ENCODE data around the gene CHD2.

The CHD2 gene

DNA sequence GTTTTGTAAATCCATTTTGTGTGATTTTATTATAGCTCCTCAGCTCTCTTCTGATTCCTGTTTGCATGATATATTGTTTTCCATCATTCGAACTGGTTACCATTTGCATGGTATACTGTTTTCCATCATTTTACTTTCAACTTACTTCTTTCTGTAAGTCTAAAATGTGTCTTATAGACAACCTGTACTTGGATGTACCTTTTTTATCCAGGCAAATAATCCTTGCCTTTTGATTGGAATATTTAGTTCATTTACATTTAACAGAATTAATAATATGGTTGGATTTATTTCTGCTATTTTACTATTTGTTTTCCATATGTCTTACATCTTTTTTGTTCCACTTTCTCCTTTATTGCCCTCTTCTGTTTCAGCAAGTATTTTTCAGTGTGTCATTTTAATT lies 62.8 kb downstream of the CHD2 start:
- DNase-seq (ENCODE audit: low read depth), result no peak

DNA sequence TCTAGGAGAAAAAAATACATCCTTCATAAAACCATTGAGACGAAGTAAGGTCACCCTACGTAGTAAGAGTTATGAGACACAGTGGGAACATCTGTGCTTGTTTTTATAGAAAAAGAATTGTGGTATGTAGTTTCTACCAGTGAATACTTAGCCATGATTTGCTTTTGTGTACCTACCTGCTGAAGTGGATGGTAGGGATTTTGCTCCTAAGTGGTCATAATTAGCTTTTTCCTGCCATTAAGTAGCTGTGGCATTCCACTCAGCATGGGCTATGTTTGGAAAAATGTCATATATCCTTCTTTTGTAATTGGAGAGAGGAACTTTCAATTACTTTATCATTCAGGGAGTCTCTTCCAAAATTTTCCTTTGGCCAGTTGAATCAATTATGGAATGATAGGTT lies 63.7 kb downstream of the CHD2 start:
- no peak for DNase-seq (ENCODE audit: low read depth)

DNA sequence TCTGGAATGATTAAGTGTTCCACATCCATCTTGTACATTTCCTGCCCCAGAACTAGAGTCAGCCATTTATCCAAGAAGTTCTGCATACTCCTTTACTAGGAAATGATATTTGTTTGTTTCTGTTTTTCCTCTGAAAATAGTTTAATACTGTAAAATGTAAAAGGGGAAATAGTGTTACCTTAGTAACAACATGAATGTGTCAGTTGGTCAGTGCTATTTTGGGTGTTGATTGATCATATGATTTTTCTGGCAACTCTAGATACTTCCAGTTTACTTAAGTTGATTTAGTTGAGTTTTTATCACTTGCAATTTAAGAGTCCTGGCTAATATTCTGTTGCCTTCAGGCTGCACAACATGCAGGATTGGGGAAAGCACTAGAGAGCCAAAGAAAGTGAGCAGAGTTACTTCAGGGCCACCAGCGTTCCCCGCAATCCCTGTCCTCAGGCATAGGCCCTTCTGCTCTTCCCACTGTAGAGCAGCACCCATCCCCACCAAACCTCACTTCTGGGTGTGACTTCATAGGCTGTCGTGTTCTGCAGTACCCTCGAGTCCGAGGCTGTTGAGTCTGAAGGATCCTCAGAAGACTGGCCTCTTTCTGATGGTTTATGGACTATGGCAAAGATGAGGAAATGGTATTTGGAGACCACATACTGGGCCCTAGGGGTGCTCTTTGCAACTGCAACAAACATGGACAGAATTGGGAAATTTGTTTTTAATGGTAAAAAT lies 69.0 kb downstream of the CHD2 start:
- DNase-seq (ENCODE audit: low read depth), result no peak

DNA sequence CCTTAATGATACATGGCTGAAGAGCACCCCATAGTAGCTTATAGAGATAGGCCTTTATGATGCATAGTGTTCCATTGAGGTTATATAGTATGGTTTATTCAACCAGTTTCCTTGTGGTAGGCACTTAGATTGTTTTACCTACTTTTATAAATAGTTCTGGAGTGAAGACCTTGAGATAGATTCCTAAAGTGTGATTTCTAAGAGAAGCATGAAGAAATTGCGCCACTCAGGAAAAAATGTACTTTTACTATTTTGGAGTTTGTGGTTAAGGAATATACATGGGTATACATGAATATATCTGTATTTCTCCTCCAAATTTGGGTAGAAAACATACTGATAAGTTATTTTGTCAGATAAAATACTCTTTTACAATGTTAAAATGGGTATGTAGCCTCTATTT lies 70.5 kb downstream of the CHD2 start:
- no peak for DNase-seq (ENCODE audit: low read depth)

DNA sequence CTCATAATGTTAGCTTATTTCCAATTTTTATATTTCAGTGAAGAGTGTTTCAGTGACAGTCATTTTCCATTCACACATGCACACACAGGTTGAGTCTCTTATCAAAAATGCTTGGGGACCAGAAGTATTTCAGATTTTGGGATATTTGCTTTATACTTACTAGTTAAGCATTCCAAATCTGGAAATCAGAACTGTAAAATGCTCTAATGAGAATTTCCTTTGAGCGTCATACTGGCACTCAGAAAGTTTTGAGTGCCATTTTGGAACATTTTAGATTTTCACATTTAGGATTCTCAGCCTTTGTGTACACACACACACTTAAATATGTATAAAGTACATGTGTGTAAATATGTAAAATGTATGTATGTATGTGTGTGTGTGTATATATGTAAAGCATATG lies 71.0 kb downstream of the CHD2 start:
- DNase-seq (ENCODE audit: low read depth), result no peak

DNA sequence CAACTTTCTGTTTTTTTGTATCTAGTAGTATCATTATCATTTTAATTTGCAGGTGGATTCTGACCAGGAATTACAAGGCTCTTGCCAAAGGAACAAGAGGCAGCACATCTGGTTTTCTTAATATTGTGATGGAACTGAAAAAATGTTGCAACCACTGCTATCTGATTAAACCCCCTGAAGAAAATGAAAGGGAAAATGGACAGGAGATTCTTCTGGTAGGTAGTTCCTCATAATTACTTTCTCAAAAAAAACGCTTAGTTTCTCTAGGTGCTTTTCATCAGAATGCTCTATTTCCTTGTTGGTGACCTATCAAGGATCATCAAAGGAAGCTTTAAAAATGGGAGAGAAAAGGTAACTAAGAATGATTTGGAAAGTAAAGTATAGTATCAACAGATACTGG lies 71.6 kb downstream of the CHD2 start:
- DNase-seq (ENCODE audit: low read depth), result no peak

DNA sequence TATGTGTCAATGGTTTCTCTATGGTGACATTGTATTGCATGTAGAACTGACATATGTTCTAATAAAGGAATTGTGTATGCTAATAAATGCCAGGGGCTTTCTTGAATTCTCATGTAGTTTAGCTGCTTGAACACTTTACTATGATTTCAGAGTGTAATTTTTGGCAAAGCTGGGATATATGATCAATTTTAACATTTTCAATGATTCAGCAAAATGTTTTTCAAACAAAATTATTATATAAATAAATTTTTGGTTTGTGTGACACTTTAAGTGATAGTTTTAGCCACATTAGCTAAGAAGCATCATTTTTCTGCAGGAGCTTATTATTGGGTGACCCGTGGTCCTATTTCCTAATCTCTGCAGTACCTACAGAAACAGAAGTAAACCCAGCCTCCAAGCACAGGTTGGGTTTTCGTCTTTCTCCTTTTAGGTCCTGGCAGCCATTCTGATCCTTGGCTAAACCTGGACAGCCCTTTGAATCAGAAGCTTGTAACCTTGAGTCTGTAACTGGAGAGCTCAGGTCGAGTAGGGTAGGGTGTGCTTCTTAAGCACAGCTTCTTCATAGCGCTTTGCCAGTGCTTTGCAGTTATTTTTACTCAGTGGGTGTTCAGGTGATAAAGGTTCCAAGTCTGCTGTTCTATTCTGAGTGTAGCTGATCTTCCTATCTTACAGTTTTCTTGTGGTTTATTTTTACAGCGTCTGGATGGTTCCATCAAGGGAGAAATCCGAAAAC lies 74.2 kb downstream of the CHD2 start:
- DNase-seq (ENCODE audit: low read depth), result no peak

DNA sequence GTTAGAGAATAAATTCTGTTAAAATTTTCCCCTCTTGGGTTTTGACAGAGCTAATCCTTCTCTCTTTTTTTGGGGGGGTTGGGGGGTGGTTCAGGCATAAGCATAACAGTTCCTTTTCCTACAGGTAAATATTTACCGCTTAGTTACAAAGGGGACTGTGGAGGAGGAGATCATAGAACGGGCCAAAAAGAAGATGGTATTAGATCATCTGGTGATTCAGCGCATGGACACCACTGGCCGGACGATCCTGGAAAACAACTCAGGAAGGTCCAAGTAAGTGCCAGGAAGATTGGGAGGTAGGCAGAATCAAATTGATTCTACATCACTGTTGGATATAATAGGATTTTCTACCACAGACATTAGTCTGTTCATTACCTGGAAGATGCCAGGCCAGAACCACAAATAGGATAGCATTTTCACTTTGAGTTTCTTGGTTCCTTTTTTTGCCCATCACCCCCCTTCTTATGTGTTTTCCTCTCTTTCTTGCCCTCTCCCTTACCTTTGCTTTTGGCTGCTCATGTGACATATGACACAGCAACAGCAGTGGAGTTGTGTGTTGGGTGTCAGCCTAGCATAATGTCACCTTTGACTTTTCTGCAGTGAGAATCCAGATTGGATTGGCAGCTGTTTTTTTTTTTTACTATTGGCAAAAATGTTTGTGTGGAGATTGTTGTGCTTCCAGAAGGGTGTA lies 79.0 kb downstream of the CHD2 start:
- DNase-seq (ENCODE audit: low read depth), result no peak

DNA sequence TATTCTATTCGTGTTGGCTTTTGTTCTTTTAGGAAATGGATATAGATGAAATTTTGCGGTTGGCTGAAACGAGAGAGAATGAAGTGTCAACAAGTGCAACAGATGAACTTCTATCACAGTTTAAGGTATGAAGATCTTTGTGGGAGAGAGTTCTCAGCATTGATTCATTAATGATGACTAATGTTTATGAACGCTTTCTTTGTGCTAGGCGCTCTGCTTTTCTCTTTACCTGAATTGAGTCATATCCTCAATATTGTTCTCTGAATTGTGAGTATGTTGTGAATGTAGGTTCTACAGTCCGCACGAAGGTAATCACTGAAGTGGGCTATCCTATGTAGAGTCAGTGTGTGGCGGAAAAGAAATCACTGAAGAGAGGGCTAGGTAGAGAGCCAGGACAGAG lies 81.2 kb downstream of the CHD2 start:
- no peak for DNase-seq (ENCODE audit: low read depth)

DNA sequence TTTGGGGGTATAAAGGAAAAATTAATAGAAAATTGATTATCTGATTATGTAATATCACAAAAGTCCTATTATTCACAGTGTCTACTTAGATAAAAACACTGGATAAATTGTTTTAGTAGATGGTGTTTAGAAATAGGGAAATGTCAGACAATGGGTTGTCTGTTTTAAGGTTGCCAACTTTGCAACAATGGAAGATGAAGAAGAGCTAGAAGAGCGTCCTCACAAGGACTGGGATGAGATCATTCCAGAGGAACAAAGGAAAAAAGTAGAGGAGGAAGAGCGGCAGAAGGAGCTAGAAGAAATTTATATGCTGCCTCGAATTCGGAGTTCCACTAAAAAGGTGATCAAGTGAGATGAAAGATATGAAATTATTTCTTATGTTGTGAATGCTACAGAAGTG lies 84.0 kb downstream of the CHD2 start:
- DNase-seq (ENCODE audit: low read depth), result no peak

DNA sequence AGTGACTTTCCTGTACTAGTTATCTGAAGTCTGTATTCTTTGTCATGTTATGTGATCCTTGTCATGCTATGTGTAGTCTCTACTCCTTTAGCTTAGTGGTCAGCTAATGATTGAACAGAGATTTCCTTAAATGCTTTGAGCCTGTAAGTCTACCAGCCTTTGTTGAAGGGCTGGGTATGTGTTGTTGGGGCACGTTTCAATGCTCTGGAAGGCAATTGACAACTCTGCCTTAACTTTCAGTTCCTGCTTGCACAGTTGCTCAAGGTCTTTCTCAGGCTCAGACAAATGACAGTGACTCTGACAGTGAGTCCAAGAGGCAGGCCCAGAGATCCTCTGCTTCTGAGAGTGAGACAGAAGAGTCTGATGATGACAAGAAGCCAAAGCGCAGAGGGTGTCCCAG lies 89.3 kb downstream of the CHD2 start:
- DNase-seq (ENCODE audit: low read depth), result no peak

DNA sequence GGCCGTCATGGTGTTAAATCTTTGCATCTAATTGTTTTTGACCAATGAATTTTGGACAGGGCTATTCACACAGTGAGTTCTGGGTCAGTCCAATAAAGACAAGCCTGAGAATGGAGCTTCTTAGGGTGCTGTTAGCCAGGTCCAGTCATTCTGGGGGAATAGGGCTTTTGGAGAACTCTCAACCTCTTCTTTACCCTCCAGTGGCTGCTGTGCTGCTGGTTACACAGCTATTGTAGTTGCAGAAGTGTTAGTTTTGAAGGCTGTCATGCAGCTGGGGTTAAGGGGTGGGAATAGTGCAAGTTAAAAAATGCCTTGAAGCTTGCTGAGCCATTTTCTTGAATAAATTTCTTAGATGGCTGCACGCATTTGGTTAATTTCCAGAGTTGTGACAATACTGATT lies 89.9 kb downstream of the CHD2 start:
- DNase-seq (ENCODE audit: low read depth), result no peak

DNA sequence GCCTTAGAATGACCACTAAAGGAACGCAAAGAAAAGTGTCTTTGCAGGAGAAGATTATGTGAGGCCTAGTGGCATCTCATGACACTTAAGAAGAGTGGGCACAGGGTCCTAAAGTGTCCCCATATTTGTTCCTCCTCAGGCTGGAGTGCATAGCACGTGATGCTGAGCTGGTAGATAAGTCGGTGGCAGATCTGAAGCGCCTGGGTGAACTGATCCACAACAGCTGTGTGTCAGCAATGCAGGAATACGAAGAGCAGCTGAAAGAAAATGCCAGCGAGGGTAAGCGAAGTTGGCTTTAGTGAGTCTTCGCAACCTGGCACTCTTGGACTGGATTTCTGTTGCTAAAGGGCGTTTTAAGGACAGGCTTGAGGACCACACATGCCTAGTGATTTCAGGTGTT lies 92.6 kb downstream of the CHD2 start:
- DNase-seq (ENCODE audit: low read depth), result no peak

DNA sequence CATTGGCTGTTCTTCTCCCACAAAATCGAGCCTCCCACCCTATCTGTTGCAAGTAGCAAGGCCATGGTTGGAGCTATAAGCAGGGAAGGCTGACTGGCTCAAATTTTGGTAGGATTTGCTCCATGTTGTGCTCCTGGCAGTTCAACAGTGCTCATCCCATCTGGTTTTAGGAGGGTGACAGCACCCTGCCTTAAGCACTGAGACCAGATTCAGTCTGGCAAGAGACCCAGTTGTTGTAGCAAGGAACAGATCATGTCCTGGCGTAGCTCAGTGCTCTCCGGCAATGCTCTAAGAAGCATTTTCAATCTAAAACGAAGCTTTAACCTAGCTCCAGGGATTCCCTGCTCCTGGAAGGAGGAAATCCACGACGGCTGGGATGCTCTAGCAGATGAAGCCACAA lies 97.7 kb downstream of the CHD2 start:
- no peak for DNase-seq (ENCODE audit: low read depth)

DNA sequence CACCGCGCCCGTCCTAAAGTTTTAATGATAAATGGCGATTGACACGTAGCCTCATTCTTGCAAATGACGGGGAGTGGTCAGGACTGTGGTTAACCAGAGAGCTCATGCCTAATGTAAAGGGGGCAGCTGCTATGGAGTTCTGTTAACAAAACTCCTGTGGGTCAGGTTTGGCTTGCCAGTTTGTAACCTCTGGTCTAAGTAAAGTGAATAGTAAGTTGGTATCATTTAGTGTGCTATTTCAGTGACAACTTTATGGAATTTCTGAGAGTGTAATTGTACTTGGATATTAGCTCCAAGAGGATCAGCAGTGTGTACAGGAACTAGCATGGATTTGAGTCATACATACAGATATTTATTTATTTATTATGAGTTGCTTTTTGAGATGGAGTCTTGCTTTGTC lies 101.0 kb downstream of the CHD2 start:
- DNase-seq (ENCODE audit: low read depth), result no peak

DNA sequence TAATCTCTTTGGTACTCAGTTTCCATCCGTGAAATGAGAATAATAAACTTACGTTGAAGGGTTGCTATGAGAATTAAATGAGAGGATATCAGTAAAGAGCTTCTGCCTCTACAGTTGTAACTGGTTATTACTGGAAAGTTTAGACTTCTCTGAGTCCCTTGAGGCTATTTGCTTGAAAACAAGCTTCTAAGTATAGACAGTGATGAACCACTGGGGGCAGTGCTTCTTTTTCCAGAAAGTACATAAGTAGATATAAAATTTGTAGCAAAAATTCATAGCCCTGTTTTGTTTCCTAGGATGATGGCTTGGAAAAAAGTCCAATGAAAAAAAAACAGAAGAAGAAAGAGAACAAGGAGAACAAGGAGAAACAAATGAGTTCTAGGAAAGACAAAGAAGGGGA lies 101.8 kb downstream of the CHD2 start:
- no peak for DNase-seq (ENCODE audit: low read depth)

DNA sequence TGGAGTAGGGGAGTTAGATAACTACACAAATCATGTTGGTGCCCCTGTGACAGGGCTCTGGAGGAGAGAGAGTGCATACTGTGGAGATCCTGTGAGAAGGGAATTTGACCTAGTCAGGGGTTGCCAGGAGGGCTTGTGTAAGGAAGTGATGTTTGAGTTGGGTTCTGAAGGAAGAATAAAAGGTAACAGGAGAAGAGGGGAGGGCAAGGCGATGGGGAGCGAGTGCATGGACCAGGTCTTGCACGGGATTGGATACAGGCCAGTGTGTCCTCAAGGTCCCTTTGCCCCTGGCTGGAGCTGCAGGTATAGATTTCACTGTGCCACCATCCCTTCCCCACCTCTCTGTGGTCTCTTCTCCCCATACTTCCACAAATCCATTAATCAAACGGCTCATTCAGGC lies 105.0 kb downstream of the CHD2 start:
- no peak for DNase-seq (ENCODE audit: low read depth)

DNA sequence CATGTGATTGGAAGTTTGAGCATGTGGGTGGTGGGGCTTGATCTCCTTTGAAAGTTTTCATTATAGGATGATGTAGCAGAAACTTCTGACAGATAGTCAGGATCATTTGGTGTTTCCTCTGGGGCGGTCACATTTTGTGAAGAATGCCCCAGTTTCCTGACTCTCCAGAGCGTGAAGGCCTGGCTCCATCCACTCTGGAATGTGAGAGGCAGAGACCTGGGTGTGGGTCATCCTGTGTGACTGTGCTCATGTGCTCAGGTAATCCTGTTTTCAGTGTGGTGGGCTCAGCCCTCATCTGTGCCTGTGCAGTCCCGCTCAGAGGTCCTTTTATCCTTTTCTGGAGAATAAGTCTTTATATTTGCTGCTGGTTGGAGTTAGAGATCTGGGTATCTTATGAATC lies 107.9 kb downstream of the CHD2 start:
- DNase-seq (ENCODE audit: low read depth), result no peak

DNA sequence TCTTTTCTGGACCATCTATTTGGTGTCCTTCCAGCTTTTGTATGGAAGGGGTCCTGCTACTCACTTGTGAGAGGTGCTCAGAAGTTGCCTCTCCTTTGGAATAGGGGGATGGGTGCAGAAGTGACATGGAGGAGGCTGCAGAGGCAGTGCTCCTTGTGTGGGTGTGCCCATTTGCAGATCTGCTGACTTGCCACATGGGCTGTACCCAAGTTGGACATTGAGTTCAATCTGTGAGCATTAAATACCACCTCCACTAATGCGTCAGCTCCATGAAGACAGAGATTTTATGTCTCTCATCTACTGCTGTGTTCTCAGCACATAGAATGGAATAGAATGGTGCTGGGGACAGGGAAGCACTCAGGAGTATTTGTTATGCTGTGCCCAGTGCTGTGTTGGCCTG lies 112.7 kb downstream of the CHD2 start:
- DNase-seq (ENCODE audit: low read depth), result no peak

DNA sequence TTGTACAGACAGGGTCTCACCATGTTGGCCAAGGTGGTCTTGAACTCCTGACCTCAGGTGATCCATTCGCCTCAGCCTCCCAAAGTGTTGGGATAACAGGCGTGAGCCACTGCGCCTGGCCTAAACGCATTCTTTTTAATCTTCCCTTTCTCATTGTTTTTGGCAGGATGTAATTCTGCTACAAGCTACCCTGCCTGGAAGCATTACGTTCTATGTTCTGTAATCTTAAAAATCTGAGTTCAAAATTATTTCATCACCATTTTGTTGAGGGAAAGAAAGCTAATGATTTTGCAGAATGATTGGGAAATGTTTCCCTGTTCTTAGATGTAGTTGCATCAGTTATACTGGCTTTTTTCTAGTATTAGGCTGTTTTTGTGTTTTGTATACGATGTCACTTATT lies 117.4 kb downstream of the CHD2 start:
- DNase-seq (ENCODE audit: low read depth), result no peak

DNA sequence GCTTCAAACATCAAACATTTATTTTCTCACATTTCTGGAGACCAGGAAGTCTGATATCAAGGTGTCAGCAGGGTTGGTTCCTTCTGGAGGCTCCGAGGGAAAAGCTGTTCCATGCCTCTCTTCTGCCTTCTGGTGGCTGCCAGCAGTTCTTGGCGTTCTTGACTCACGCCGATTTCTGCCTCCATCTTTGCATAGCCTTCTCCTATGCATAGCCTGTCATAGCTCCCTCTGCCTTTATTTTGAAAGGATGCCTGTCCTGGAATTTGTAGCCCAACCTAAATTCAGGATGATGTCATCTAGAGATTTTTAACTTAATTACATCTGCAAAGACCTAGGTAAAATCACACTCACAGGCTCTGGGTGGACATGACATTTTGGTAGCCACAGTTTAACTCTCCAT lies 118.5 kb downstream of the CHD2 start:
- DNase-seq (ENCODE audit: low read depth), result no peak

DNA sequence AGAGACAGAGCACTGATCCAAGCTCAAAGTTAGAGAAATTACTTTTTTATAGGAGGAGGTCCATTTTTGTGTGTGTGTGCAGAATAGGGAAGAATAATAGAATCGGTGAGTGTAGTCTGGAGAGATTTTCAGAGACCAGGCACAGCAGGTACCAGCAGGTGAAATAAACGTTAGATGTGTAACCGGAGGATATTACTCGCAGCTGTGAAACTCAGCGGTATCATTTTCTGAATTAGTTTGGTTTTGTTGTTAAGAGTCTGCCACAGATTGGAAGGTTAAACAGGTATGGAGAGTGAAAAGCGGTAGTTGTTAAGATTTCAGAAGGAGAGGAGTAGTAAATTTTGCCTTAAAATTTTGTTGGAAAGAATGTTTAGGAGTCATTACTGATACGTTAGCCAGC lies 119.0 kb downstream of the CHD2 start:
- DNase-seq (ENCODE audit: low read depth), result no peak

DNA sequence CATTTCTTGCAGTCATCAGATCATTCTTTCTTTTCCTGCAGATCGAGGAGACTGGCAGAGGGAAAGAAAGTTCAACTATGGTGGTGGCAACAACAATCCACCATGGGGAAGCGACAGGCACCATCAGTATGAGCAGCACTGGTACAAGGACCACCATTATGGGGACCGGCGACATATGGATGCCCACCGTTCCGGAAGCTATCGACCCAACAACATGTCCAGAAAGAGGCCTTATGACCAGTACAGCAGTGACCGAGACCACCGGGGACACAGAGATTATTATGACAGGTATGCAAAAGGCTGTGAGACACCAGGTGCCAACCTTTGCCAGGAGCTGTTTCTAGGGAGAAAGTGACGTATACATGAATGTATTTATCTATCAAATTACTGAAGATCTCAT lies 119.8 kb downstream of the CHD2 start:
- no peak for DNase-seq (ENCODE audit: low read depth)
